ENCODE measurements around the gene MCTP1.
"Not testable (repeated sequence)": the region's sequence is repeated elsewhere in the genome, so short reads cannot be mapped to it uniquely, and the experiment has no call there.

Gene MCTP1

GRCh38 chr5:94968507-94969095 is 316.3 kb downstream of the MCTP1 start:
- no peak for DNase-seq (ENCODE audit: low read depth in 2 of 2)

GRCh38 chr5:94967525-94967924 is 317.4 kb downstream of the MCTP1 start:
- DNase-seq (ENCODE audit: low read depth in 2 of 2) = no peak

- not testable (repeated sequence) for DNase-seq (ENCODE audit: low read depth in 2 of 2)
Measured at GRCh38 chr5:94959279-94959678, 325.6 kb downstream of the MCTP1 start.

GRCh38 chr5:94945656-94946055 is 339.2 kb downstream of the MCTP1 start:
- no peak for DNase-seq (ENCODE audit: low read depth in 2 of 2)

- DNase-seq (ENCODE audit: low read depth in 2 of 2) = no peak
Measured at GRCh38 chr5:94944160-94944559, 340.7 kb downstream of the MCTP1 start.

GRCh38 chr5:94941122-94941755 is 343.7 kb downstream of the MCTP1 start:
- DNase-seq (ENCODE audit: low read depth in 2 of 2) = no peak

- DNase-seq (ENCODE audit: low read depth in 2 of 2) = no peak
Measured at GRCh38 chr5:94932259-94932658, 352.6 kb downstream of the MCTP1 start.

GRCh38 chr5:94928891-94929290 is 356.0 kb downstream of the MCTP1 start:
- DNase-seq (ENCODE audit: low read depth in 2 of 2) = no peak

GRCh38 chr5:94920570-94920969 is 364.3 kb downstream of the MCTP1 start:
- no peak for DNase-seq (ENCODE audit: low read depth in 2 of 2)

GRCh38 chr5:94916619-94917018 is 368.3 kb downstream of the MCTP1 start:
- no peak for DNase-seq (ENCODE audit: low read depth in 2 of 2)

- no peak for DNase-seq (ENCODE audit: low read depth in 2 of 2)
Measured at GRCh38 chr5:94911276-94911675, 373.6 kb downstream of the MCTP1 start.

- no peak for DNase-seq (ENCODE audit: low read depth in 2 of 2)
Measured at GRCh38 chr5:94910721-94911120, 374.2 kb downstream of the MCTP1 start.

GRCh38 chr5:94908889-94909480 is 375.9 kb downstream of the MCTP1 start:
- no peak for DNase-seq (ENCODE audit: low read depth in 2 of 2)

- no peak for DNase-seq (ENCODE audit: low read depth in 2 of 2)
Measured at GRCh38 chr5:94906750-94907149, 378.1 kb downstream of the MCTP1 start.

GRCh38 chr5:94903726-94904125 is 381.2 kb downstream of the MCTP1 start:
- no peak for DNase-seq (ENCODE audit: low read depth in 2 of 2)

- DNase-seq (ENCODE audit: low read depth in 2 of 2) = no peak
Measured at GRCh38 chr5:94901191-94901979, 383.5 kb downstream of the MCTP1 start.

- DNase-seq (ENCODE audit: low read depth in 2 of 2) = no peak
Measured at GRCh38 chr5:94900006-94900505, 384.8 kb downstream of the MCTP1 start.

- DNase-seq (ENCODE audit: low read depth in 2 of 2) = no peak
Measured at GRCh38 chr5:94893412-94894135, 391.3 kb downstream of the MCTP1 start.

- DNase-seq (ENCODE audit: low read depth in 2 of 2) = no peak
Measured at GRCh38 chr5:94891972-94892371, 392.9 kb downstream of the MCTP1 start.

- DNase-seq (ENCODE audit: low read depth in 2 of 2) = no peak
Measured at GRCh38 chr5:94891565-94891964, 393.3 kb downstream of the MCTP1 start.

GRCh38 chr5:94890907-94891306 is 394.0 kb downstream of the MCTP1 start:
- no peak for DNase-seq (ENCODE audit: low read depth in 2 of 2)

GRCh38 chr5:94888674-94889073 is 396.2 kb downstream of the MCTP1 start:
- no peak for DNase-seq (ENCODE audit: low read depth in 2 of 2)
